ENCODE results near the gene UBE2E2. TPM values are rescaled to one million over a fixed set of nuclear protein-coding genes. Genes with fewer than 3 reads are reported as not detected.

The UBE2E2 gene
- total RNA-seq, 1 experiment from 2014 or later: 38.6 TPM

GRCh38 chr3:23294770-23295387 is 91.8 kb downstream of the UBE2E2 start:
- Histone ChIP-seq H3K27me3 (ENCODE audit: insufficient read depth, low read length) (no peaks in the 10 kb centered on the region), H2BK5ac (ENCODE audit: insufficient read length, low read length) (no peak overlapping the region), H3K9me3 (ENCODE audit: control insufficient read depth, low read depth, low read length) (no peaks in the 10 kb centered on the region), H2BK15ac (ENCODE audit: low read depth, low read length) (no peak overlapping the region), H4K20me1 (ENCODE audit: control insufficient read depth, insufficient read depth, insufficient read length) (no peaks in the 10 kb centered on the region), H4K8ac (replicated peaks; ENCODE audit: insufficient read length, low read depth, low read length) (no peak overlapping the region), H2BK20ac (ENCODE audit: low read depth, low read length, poor library complexity, severe bottlenecking) (no peak overlapping the region), H3K23me2 (ENCODE audit: insufficient read length, low read depth, low read length, poor library complexity, severe bottlenecking) (no peaks in the 10 kb centered on the region), H2AFZ (ENCODE audit: low read length) (no peak overlapping the region), H4K5ac (ENCODE audit: insufficient read length, low read depth, low read length) (no peak overlapping the region), H3T11ph (ENCODE audit: low read length) (no peak overlapping the region), H3K9ac (ENCODE audit: extremely low read depth, insufficient read length, low read length) (no peak overlapping the region), H3K56ac (ENCODE audit: insufficient read length, low read depth, low read length) (no peak overlapping the region), H3K79me1 (ENCODE audit: insufficient read depth, low read depth, low read length, poor library complexity, severe bottlenecking) (no peaks in the 10 kb centered on the region), H4K91ac (ENCODE audit: insufficient read length, low read depth, low read length) (no peak overlapping the region), H3K27ac (ENCODE audit: insufficient read length, low read depth, low read length) (no peak overlapping the region), H3K14ac (ENCODE audit: insufficient read depth, low read length) (no peak overlapping the region), H3K23ac (ENCODE audit: insufficient read length, low read depth, low read length) (no peak overlapping the region), H3K4me1 (ENCODE audit: insufficient read depth, low read length) (no peaks in the 10 kb centered on the region), H3K4ac (ENCODE audit: low read depth, low read length) (no peak overlapping the region), H3K4me2 (ENCODE audit: insufficient read depth, insufficient read length, low read length) (no peak overlapping the region), H3K18ac (ENCODE audit: insufficient read length, low read depth, low read length) (no peak overlapping the region), H2BK12ac (ENCODE audit: insufficient read length, low read depth, low read length) (no peak overlapping the region), H2BK120ac (ENCODE audit: low read depth, low read length, poor library complexity, severe bottlenecking) (no peak overlapping the region), H3K79me2 (ENCODE audit: insufficient read depth, low read length) (no peaks in the 10 kb centered on the region), H2AK5ac (ENCODE audit: insufficient read length, low read length) (no peak overlapping the region)
- no peak for TF ChIP-seq CTCF (conservative IDR thresholded peaks at IDR 0.05)
- Mint-ChIP-seq H3K27me3 (ENCODE audit: low read depth) (no peaks in the 10 kb centered on the region), H3K4me1 (peaks cover 4 to 5% of the 10 kb centered on the region in 2 experiments; a peak in 3 of 4 replicates), H3K9me3 (peaks cover 3 to 14% of the 10 kb centered on the region in 2 experiments; a peak in 4 of 5 replicates), H3K4me3 (no peak overlapping the region), H3K27ac (no peak overlapping the region), H3K36me3 (ENCODE audit: insufficient read depth in 1 of 3, low read depth in 3 of 3) (peaks cover 0 to 4% (median 4%) of the 10 kb centered on the region in 3 experiments; a peak in 3 of 7 replicates)
- DNase-seq: no peak

All from H9 (cell line).